Ovary (tissue), 9 donors: ENCODE measurements around the gene SRCIN1. TPM values are rescaled to one million over a fixed set of nuclear protein-coding genes. Genes with fewer than 3 reads are reported as not detected.

ENCODE experiments used
- DNase-seq, 5 donors: peaks; one replicate each; pipeline ENCODE4 v3.0.0-alpha.2; 2019 to 2020
- H3K27ac ChIP-seq, 2 donors: fragments of 200-600 bp; one replicate each; pipeline versions ENCODE4 v1.5.1 to v1.8.0; 2019 to 2022
- H3K27me3 ChIP-seq: fragments of 200-600 bp; one replicate; pipeline ENCODE4 v1.8.0; 2022
- H3K36me3 ChIP-seq: fragments of 200-600 bp; sonication (generic); one replicate; pipeline ENCODE4 v1.5.1; 2019
- H3K4me1 ChIP-seq: one replicate; pipeline ENCODE4 v1.8.1; 2013; ENCODE audit warnings: mild to moderate bottlenecking, moderate library complexity; ENCODE audit not compliant: insufficient read depth
- H3K4me3 ChIP-seq: fragments of 200-600 bp; sonication (generic); one replicate; pipeline ENCODE4 v1.5.1; 2017
- H3K9me3 ChIP-seq, 2 donors: fragments of 200-600 bp in 1 of 2; sonication (generic) in 1 of 2; one replicate each; pipeline versions ENCODE4 v1.5.1 to v1.8.1; 2013 to 2019; ENCODE audit warnings: mild to moderate bottlenecking in 1 of 2, moderate library complexity in 1 of 2
- CTCF ChIP-seq, 3 donors: fragments of 450-650 bp in 2 of 3; fragments of 200-600 bp in 1 of 3; IDR thresholded peaks; one replicate each; pipeline versions ENCODE4 v1.5.1 to v1.8.0; 2016 to 2022; ENCODE audit warnings: antibody characterized with exemption in 3 of 3, mild to moderate bottlenecking in 1 of 3
- EP300 ChIP-seq: sonication (generic); formaldehyde crosslinking; IDR thresholded peaks from one replicate; pipeline ENCODE4 v1.6.1; 2017; ENCODE audit warnings: antibody characterized with exemption
- POLR2A ChIP-seq: fragments of 450-650 bp; IDR thresholded peaks from one replicate; pipeline ENCODE4 v1.6.1; 2017; ENCODE audit warnings: antibody characterized with exemption, mild to moderate bottlenecking, moderate library complexity
- WGBS, 3 donors: extraction: QIAGEN DNeasy Blood & Tissue Kit in 1 of 3; methylation state at CpG; one replicate each; pipeline versions ENCODE4 v1.1.5 to v1.1.7; 2013 to 2017; 5-methylcytosine and 5-hydroxymethylcytosine counted together
- intact Hi-C, 4 donors: fragments of 100-400 bp; cut with DNase I; formaldehyde crosslinking; loops; one replicate each; pipeline versions ENCODE4 v1.11.0 to v1.15.1; 2022 to 2023
- polyA plus RNA-seq, 2 donors: library from polyadenylated mRNA; stranded (reverse); fragments of 200-250 nt in 1 of 2; fragments of 350-450 nt in 1 of 2; fragmentation: Illumina TruSeq in 1 of 2; extraction: RNeasy Lipid Tissue Mini Kit (QIAGEN cat#74804) in 1 of 2; gene quantifications; one replicate each; pipeline ENCODE4 v1.2.3, GENCODE V29; 2013 to 2014
- total RNA-seq, 7 donors: library from RNA; depleted of rRNA in 2 of 7; stranded (reverse); fragments of >200 nt in 2 of 7; fragmentation: NEBNext Ultra II Directional in 3 of 7; extraction: Animal tissue kit (Norgen Biotek cat#: 25700) in 3 of 7; gene quantifications; one replicate each; pipeline versions ENCODE4 v1.1.0 to v1.2.4, GENCODE V29; 2016 to 2023
- donor health status: DM: no; HTN: no; CAD: no; lungs with moderate emphysema.
- donor health status: DM: no; HTN: no; CAD: no.
- donor health status: Bipolar disorder and iron deficiency.
- donor health status: DM: yes; HTN: yes; CAD: no.
- donor health status: DM: no; HTN: no; CAD: no.
- donor health status: DM: yes; HTN: yes; CAD: no.

Gene SRCIN1
- total and polyA plus RNA-seq, 9 donors = 0.18 to 3.0 (median 1.0) TPM

GRCh38 chr17:38588788-38589174 lies 17.0 kb downstream of the SRCIN1 start:
- DNase-seq = no peak
- no peaks in the 10 kb centered on the region for H3K9me3 ChIP-seq
- WGBS, 3 donors = 75 to 80% (median 79%) methylated on average over 9 of the region's 9 CpGs
- H3K4me3 ChIP-seq = no peak overlapping the region
- H3K4me1 ChIP-seq = no peaks in the 10 kb centered on the region
- H3K36me3 ChIP-seq = no peaks in the 10 kb centered on the region
- intact Hi-C loops = no loop called here
- TF ChIP-seq EP300 = no peak
- TF ChIP-seq POLR2A = no peak
- TF ChIP-seq CTCF (IDR thresholded peaks at IDR 0.05) = no peak
- no peaks in the 10 kb centered on the region for H3K27me3 ChIP-seq
- no peak overlapping the region for H3K27ac ChIP-seq

- Histone ChIP-seq H3K36me3 (no peaks in the 10 kb centered on the region), H3K4me1 (no peaks in the 10 kb centered on the region), H3K27ac (no peak overlapping the region), H3K27me3 (no peaks in the 10 kb centered on the region), H3K9me3 (no peaks in the 10 kb centered on the region), H3K4me3 (no peak overlapping the region)
- DNase-seq = no peak
- WGBS, 3 donors = 44 to 53% (median 50%) methylated on average over 13 of the region's 13 CpGs
- intact Hi-C loops = no loop called here
- TF ChIP-seq EP300 (no peak), CTCF (IDR thresholded peaks at IDR 0.05) (no peak), POLR2A (no peak)
Observed at GRCh38 chr17:38587947-38588787, 17.6 kb downstream of the SRCIN1 start.

- intact Hi-C loops = no loop called here
- no peaks in the 10 kb centered on the region for H3K4me1 ChIP-seq
- no peak overlapping the region for H3K4me3 ChIP-seq
- 77 to 92% (median 85%) methylated on average over 4 of the region's 4 CpGs for WGBS, 3 donors
- DNase-seq = no peak
- H3K27me3 ChIP-seq = no peaks in the 10 kb centered on the region
- H3K27ac ChIP-seq = no peak overlapping the region
- H3K9me3 ChIP-seq = no peaks in the 10 kb centered on the region
- no peaks in the 10 kb centered on the region for H3K36me3 ChIP-seq
- no peak for TF ChIP-seq POLR2A
Observed at GRCh38 chr17:38587203-38587602, 18.5 kb downstream of the SRCIN1 start.

- Histone ChIP-seq H3K27ac (no peak overlapping the region), H3K36me3 (no peaks in the 10 kb centered on the region), H3K4me3 (no peak overlapping the region), H3K4me1 (no peaks in the 10 kb centered on the region), H3K27me3 (no peaks in the 10 kb centered on the region), H3K9me3 (no peaks in the 10 kb centered on the region)
- 77 to 79% (median 78%) methylated on average over 6 to 7 of the region's 7 CpGs for WGBS, 3 donors
- no peak for DNase-seq
- intact Hi-C loops = no loop called here
- no peak for TF ChIP-seq EP300
- no peak for TF ChIP-seq CTCF (IDR thresholded peaks at IDR 0.05)
- no peak for TF ChIP-seq POLR2A
Observed at GRCh38 chr17:38586788-38587187, 19.0 kb downstream of the SRCIN1 start.

GRCh38 chr17:38585918-38586529 lies 19.7 kb downstream of the SRCIN1 start:
- no peak for TF ChIP-seq EP300
- no peak for TF ChIP-seq POLR2A
- no peak for TF ChIP-seq CTCF (IDR thresholded peaks at IDR 0.05)
- no peak overlapping the region for H3K4me3 ChIP-seq
- DNase-seq = no peak
- H3K4me1 ChIP-seq = no peaks in the 10 kb centered on the region
- WGBS, 3 donors = 60 to 71% (median 69%) methylated on average over 7 of the region's 7 CpGs
- no peaks in the 10 kb centered on the region for H3K36me3 ChIP-seq
- H3K27ac ChIP-seq = no peak overlapping the region
- no peaks in the 10 kb centered on the region for H3K9me3 ChIP-seq
- intact Hi-C loops = no loop called here
- H3K27me3 ChIP-seq = no peaks in the 10 kb centered on the region
